GM11168 (cell line): ENCODE measurements around the gene DDX27.
"Not testable (repeated sequence)": the region's sequence is repeated elsewhere in the genome, so short reads cannot be mapped to it uniquely, and the experiment has no call there.

Experiments
- in situ Hi-C: fragments of 300-500 bp; cut with MboI; formaldehyde crosslinking; loops from one replicate; pipeline ENCODE4 v1.12.0; 2022; ENCODE audit warnings: low sequenced_read_pairs; ENCODE audit not compliant: unreplicated experiment

The DDX27 gene, protein sequence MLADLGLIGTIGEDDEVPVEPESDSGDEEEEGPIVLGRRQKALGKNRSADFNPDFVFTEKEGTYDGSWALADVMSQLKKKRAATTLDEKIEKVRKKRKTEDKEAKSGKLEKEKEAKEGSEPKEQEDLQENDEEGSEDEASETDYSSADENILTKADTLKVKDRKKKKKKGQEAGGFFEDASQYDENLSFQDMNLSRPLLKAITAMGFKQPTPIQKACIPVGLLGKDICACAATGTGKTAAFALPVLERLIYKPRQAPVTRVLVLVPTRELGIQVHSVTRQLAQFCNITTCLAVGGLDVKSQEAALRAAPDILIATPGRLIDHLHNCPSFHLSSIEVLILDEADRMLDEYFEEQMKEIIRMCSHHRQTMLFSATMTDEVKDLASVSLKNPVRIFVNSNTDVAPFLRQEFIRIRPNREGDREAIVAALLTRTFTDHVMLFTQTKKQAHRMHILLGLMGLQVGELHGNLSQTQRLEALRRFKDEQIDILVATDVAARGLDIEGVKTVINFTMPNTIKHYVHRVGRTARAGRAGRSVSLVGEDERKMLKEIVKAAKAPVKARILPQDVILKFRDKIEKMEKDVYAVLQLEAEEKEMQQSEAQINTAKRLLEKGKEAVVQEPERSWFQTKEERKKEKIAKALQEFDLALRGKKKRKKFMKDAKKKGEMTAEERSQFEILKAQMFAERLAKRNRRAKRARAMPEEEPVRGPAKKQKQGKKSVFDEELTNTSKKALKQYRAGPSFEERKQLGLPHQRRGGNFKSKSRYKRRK

DNA sequence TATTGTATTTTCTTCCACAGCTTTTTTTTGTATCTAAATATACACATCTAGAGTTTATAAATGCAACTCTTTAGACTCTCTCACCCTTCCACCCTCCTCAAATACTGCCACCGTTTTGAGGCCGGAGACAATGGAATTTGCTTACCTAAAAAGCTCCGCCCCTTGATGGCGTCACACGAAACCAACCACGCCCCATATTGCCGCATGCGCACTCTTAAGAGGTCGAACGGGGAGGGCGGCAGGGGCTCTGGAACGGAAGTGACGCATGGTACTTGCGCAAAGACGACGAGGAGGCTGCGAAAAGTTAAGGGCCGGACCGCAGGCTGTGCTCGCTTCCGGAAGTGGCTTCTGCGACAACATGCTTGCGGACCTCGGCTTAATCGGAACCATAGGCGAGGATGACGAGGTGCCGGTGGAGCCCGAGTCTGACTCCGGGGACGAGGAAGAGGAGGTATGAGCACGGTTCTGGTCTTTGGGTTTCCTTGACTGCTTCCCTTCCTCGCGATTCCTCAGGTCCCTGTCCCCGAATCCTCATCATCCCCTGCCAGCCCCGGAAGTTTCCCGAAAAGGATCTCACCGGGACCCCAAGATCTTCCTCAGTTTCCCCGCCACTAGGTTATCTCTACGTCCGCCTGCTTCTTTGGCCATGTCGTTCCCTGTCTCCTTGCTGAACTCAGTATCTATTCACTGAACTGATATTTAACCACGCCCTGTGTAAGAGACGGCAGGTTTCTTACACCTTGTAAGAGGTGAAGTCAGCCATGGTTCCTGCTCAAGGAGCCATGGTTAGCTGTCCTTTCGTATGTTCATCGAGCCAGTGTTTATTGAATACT, at the start of gene DDX27:
TSS of gene DDX27 (plus strand) at position 326 of the 833 bp plus-strand sequence. CDS start at position 359, 33 bp downstream.
- in situ Hi-C loops: loop anchor here (5.0 kb wide), 1 partner anchor 87 kb away; no protein-coding TSS in a partner anchor

DNA sequence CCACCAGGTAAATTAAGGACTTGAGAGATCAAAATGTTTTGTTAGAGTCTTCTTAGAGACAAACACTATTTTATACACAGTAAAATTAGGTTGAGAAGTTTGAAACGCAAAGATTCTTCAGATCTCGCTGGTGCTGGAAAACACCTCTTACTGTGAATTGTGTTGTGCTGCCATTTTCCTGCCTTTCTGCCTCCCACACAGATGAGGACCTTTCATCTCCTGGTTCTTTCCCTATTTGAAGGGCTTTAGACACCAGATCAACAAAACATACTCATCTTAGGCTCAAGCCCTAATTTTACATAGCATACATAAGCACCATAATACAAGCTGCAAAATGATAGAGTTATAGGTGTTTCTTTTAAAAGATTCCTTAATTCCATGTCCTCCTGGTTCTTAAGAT, 49.7 kb upstream of the DDX27 start:
- in situ Hi-C loops: no loop called here

DNA sequence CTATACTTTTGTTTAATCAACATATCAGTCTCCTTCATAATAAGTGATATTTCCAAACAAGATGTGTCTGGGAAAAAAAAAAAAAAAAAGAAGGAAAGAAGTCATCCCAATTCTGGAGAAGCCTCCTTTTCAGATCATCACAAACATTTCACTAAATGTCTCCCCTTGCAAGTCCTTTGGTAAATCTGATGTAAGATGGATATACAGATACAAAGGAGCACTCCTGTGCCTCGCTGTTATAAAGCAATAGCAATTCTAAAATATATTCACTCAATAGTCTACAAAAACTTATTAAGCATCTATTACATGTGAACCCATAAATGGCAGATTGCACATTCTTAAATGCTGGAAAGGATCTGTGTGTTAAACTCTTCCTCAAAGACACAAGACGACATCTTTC, 48.5 kb upstream of the DDX27 start:
- in situ Hi-C loops: no loop called here

DNA sequence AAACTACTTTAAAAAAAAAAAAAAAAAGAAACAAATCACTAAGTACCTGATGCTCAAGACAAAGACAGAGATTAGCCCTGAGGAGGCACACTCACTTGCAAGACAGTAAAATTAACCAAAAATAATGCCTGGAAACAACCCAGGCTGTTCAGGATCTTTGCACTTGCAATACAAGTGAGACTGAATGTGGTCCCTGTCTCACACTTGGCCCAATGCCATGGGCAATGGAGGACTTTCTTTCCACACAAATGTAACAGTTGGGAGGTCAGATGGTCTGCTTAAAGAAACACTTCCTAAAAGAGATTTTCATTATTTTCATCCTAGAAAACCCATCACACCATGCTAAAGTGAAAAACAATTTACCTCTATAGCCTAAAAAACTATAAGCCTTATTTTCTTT, 47.3 kb upstream of the DDX27 start:
- in situ Hi-C loops: no loop called here

DNA sequence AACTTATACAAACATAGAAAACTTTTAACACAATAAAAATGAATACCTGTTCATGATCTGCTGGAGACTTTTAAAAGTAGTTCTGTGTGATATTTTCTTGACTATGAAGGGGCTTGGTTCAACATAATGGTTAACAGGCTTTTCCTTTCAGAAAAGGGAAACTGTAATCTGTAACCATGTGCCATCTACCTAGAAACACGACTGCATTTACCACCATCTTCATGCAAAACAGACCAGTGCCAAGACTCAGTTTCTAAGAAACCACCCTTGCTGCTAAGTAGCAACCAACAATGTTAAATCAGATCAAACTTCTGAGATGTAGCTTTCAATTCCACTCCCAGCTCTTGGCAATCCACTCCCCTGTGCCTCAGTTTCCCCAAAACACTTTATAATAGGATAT, 46.8 kb upstream of the DDX27 start:
- in situ Hi-C loops: no loop called here

DNA sequence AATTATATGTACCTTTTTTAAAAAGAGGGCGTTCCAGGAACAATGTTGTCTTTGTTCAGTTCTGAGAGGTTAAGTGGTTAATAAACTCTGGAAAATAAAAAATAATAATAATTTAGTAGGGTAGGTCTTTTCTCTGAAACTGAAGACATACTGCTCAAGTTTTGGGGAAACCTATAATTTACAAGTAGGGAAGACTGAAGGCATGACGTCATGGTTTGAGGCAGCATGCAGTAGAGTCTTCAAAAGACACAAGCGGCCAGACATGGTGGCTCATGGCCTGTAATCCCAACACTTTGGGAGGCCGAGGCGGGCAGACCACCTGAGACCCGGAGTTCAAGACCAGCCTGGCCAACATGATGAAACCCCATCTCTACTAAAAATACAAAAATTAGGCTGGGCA, 45.0 kb upstream of the DDX27 start:
- in situ Hi-C loops: no loop called here

DNA sequence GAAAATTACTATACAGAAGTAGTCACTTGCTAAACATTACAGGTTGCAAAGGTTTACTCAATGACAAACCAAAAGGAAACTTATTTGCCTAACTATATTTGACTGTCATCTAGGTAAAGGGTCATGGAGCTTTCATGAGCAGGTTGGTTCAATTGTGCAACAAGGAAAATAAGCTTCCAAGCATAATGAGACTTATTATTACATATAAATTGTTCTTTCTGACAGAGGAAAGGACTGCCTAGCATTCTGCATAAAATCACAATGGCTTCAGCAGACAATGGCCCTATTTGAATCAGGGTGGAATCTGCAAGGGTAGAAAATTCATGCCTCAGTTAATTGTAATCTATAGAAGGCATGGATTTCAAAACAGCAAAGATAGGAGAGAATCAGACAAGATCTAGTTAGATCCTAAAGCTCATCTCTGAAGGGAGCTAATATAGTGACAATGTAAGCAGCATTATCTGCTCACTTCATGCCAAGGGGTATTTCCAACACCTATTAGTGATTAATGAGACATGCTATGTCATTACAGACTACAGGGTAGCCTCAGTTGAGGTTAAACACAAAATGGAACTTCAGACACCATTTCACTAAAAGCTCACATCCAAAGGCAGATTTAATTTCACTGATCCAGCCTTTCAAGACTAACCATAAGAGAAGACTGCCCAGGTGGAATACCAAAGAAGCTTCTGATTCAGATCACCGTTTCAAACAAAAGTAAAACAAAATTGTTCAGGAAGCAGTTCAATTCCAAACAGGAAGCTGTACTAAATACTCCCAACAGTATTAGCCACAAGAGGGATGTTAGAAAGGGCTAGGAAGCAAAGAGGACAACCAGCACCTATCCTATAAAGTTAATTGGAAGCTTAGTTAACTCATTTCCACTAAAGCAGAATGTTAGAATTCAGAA, 39.6 kb upstream of the DDX27 start:
- in situ Hi-C loops: no loop called here

DNA sequence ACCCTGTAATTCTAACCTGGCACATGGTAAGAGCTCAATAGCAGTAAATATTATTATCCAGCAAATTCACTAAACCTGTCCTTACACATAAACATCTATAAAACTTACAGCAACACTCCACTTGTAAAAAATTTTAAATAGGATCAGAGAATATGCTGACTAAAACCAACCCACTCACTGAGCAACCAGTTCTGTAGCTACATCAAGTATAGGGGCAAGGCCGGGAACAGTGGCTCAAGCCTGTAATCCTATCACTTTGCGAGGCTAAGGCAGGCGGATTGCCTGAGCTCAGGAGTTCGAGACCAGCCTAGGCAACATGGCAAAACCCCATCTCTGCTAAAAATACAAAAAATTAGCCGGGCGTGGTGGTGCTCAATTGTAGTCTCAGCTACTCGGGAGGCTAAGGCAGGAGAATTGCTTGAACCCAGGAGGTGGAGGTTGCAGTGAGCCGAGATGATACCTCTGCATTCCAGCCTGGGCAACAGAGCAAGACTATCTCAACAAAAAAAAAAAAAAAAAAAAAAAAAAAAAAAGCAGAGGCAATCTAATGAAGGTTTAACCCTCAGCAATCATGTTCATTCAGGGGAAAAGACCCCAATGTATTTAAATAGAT, 37.8 kb upstream of the DDX27 start:
- in situ Hi-C loops: no loop called here

DNA sequence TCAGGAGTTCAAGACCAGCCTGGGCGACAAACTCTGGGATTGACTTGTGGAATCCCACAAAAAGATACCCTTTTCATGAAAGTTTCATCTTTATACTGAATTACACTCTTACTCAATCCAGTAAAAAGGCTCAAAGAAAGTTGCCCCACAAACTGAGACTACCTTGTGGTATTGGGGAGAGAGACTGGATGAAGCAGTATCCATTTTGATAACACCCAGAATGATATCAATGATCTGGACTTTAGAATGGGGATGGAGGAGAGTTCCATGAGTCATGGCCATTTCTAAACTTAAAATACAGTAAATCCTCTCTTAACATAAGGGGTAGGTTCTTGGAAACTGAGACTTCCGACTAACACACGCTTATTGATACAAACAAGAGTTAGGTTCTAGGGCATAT, 35.8 kb upstream of the DDX27 start:
- in situ Hi-C loops: no loop called here

DNA sequence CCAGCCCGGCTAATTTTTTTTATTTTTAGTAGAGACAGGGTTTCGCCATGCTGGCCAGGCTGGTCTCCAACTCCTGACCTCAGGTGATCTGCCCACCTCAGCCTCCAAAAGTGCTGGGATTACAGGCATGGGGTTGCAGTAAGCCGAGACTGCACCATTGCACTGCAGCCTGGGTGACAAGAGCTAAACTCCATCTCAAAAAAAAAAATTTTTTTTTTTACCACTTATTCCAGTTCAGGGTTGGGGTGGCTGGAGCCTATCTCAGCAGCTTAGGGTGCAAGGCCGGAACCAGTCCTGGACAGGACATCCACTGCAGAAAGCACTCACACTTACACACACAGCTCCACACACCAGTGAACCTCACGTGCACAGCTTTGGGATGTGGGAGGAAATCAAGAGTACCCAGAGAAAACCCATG, 35.1 kb upstream of the DDX27 start:
- in situ Hi-C loops: not testable (repeated sequence)

DNA sequence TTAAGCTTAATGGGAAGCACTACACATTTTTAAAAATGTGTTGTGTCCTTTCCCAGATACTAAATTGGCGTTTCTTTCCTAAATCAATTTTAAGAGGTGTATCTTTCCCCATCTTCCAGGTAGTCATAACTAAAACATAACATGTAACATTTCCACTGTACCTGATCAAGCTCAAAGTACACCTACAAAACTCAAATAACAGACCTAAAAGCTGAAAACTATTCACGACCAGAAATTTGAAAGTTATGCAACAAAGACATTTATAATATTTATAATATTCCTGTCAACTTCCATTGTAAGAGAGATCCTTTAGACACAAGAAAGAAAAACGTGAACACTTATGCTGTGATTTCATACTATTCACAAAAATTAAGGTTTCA, 34.5 kb upstream of the DDX27 start:
- in situ Hi-C loops: no loop called here

DNA sequence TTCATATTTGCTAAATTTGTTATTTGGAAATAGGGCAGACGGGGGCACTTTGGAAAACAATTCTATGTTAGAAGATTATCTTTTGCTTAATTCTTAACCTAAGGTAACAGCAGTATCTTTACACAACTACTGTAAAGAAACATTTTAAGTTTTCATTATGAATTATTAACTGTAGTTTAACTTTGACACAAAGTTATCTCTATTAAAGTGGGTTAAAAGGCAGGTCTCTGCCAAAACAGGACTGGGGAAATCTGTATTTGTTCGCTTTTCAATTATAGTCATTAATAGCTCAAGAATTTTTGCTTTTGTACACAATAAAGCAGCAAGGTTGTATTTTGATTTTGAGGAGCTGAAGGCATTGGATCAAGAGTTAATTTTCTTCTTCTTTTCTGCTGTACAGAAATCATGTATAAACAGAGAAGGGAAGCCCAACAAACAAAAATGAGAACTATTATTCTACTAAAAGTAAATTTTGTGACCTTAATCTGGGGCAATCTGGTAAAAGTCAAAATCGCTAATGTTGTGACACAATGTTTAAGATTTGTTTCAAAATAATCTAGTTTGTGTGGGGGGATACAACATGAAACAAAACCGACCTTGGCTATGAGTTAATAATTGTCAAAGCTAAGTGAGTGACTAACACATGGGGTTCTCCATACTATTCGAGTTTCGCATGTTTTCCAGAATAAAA, 34.0 kb upstream of the DDX27 start:
- in situ Hi-C loops: no loop called here

DNA sequence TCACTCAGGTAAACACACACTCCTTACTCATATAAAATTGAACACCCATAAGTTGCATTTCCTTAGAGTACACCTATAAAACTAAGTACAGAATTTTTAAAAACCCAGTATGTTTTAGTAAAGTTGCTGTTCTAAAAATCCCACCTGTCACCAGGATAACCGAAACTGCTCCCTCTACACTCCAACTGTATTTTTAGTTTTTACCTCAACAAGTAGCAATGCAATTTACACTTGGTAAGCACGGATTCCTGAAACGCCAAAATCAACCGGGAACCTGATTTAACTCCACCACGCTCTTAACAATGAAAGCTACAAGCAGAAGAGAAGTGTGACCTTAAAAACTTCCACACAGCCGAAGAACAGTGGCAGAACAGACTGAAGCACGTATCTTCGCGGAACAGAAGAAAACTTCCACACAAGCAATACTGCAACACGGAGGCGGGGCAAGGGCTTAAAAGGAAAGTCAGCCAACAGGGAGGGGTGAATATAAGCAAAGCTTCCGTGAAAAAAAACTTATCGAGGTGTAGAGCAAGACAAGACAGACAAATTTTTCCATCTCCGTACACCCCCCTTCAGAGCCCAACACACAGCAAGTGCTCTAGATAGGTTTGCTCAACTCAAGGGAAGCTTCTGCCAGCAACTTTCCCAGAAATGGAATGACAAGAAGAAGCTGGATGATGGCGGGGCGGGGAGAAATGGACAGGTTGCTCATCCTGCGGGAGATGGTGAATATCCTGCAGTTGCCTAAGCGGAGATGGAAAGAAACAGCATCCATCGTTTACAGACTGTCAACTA, 32.5 kb upstream of the DDX27 start:
- in situ Hi-C loops: no loop called here

DNA sequence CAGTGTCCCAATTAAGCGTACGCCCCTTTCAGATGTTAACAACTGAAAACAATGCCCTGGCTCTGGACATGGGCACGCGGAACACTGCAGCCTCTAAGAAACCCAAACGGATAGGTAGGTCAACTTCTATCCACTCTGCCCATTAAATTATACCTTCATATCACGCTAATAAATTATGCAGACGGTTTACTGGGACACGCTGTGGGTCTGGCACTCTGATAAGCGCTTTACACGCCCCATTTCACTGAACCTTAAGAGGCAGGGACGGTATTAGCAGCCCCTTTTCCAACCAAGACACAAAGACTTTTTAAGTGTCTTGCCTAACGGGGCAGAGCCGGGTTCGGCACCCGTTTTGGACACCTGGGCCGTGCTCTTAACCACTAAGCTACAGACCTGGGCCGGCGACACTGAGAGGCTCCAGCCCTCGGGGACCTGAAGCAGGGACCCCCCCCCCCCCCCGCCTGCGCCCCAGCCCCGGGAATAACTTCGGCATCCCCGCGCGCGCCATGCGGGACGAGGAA, 31.8 kb upstream of the DDX27 start:
- in situ Hi-C loops: no loop called here

DNA sequence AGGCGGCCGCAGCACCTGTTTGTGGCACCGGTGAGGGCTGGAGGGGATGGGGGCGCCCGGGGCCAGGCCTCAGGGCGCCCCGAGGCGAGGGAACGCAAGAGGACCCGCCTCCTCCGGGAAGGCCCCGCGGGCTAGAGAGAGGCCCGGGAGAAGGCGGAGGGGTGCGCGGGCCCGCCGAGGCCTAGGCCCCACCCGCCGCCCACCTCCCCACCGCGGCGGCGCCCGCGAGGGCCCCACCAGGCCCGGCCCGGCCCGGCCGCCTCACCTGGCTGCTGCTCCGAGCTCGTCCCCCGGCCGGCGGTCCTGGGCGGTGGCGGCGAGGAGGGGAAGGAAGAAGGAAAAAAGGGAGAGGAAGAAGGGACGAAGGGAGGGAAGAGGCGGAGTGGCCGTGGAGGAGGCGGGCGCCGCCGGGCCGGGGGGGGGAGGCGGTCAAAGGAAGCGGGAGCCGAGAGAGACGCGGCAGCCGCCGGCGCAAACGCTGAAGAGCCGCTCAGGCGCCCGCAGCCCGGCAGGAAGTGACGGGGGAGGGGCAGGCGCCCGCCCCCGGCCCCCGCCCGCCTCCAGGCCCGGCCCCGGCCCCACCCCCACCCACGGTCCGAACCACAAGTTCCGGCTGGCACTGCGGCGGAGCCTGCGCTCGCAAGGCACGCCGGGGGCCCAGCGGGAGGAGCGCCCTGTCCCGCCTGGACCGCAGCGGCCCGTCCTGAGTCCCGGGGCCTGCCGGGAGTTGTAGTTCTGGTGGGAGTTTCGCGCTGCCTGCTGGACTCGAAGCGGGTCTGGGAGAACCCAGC, 31.2 kb upstream of the DDX27 start, which contains the start of gene STAU1:
TSS of gene STAU1 (minus strand) at position 484 of the 791 bp plus-strand sequence. CDS start 22,133 bp downstream, outside the sequence.
- in situ Hi-C loops: no loop called here

DNA sequence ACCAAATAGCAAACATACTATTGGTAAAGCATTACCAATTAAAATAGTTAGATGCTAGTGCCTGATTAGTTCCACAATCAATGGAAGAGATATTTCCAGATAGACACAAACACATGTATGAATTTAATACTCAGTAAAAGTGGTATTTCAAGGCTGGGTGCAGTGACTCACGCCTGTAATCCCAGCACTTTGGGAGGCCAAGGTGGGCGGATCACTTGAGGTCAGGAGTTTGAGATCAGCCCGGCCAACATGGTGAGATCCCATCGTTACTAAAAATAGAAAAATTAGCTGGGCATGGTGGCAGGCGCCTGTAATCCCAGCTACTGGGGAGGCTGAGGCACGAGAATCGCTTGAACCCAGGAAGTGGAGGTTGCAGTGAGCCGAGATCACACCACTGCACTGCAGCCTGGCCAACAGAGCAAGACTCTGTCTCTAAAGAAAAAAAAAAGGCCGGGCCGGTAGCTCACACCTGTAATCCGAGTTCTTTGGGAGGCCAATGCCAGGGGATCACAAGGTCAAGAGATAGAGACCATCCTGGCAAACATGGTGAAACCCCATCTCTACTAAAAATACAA, 26.2 kb upstream of the DDX27 start:
- in situ Hi-C loops: not testable (repeated sequence)
